Spleen (tissue), 7 donors: Measurements from ENCODE around the gene LRRTM4.

Experiments used
- POLR2A ChIP-seq, 3 donors: fragments of 450-650 bp; IDR thresholded peaks; one replicate each; pipeline ENCODE4 v1.5.1; 2017; ENCODE audit warnings: antibody characterized with exemption in 3 of 3, mild to moderate bottlenecking in 1 of 3
- POLR2AphosphoS5 ChIP-seq, 3 donors: sonication (generic); formaldehyde crosslinking; IDR thresholded peaks; one replicate each; pipeline ENCODE4 v1.5.1; 2017; ENCODE audit warnings: antibody characterized with exemption in 3 of 3
- TF ChIP-seq, protein P1 (sequence below), 11 experiments: fragments of 200-600 bp in 7 of 11; fragments of 450-650 bp in 4 of 11; sonication (generic) in 4 of 11; IDR thresholded peaks in 8 of 11; conservative IDR thresholded peaks in 3 of 11; 1 replicate in 7 of 11; 2 replicates in 4 of 11; pipeline versions ENCODE4 v1.4.0 to v1.8.0; 2016 to 2021; ENCODE audit warnings: antibody characterized with exemption in 11 of 11, inconsistent platforms in 4 of 11, mild to moderate bottlenecking in 1 of 11
- donor health status: DM: no; HTN: no; CAD: no; lungs with moderate emphysema.
- donor health status: DM: no; HTN: no; CAD: no.
- donor health status: DM: no; HTN: no; CAD: no.

- no peak for TF ChIP-seq POLR2A (IDR thresholded peaks at IDR 0.05)
- TF ChIP-seq, protein P1, sequence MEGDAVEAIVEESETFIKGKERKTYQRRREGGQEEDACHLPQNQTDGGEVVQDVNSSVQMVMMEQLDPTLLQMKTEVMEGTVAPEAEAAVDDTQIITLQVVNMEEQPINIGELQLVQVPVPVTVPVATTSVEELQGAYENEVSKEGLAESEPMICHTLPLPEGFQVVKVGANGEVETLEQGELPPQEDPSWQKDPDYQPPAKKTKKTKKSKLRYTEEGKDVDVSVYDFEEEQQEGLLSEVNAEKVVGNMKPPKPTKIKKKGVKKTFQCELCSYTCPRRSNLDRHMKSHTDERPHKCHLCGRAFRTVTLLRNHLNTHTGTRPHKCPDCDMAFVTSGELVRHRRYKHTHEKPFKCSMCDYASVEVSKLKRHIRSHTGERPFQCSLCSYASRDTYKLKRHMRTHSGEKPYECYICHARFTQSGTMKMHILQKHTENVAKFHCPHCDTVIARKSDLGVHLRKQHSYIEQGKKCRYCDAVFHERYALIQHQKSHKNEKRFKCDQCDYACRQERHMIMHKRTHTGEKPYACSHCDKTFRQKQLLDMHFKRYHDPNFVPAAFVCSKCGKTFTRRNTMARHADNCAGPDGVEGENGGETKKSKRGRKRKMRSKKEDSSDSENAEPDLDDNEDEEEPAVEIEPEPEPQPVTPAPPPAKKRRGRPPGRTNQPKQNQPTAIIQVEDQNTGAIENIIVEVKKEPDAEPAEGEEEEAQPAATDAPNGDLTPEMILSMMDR (IDR thresholded peaks at IDR 0.05 in 8 of 11, conservative IDR thresholded peaks at IDR 0.05 in 3 of 11), result no peak
- TF ChIP-seq POLR2AphosphoS5 (IDR thresholded peaks at IDR 0.05), result no peak
These were observed 773.4 kb downstream of the LRRTM4 start for GRCh38 chr2:76748581-76749296.
